ENCODE measurements around the gene C13orf42. TPM values are rescaled to one million over a fixed set of nuclear protein-coding genes. Genes with fewer than 3 reads are reported as not detected.

Gene C13orf42
- polyA plus RNA-seq, 3 donors, result not detected

DNA sequence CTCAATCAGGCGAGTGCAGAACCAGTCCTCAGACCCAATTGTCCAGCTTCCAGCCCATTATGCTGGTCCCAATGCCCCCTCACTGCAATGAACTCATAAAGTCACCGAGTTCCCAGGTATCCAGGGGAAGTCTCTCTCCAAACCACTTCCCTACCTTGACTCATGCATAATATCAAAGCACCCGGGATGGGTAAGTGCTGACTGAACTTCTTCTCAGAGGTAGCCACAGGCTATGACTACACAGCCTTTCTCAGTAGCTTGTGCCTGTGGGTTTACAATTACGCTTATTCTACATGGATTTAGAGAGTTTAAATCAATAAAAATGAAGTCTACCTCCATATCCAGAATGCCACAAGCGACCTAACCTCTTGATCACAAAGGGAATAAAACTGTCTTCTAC lies 1.7 kb upstream of the C13orf42 start:
- no peak overlapping the region for H3K4me3 ChIP-seq (replicated peaks in 1 of 3; ENCODE audit: low read depth in 2 of 3, low read length in 3 of 3)
- H3K4me3 Mint-ChIP-seq, result no peak overlapping the region
- H3K27me3 Mint-ChIP-seq (ENCODE audit: low read depth in 3 of 3), result peaks cover 3 to 6% (median 3%) of the 10 kb centered on the region in 3 donors
- H3K27ac ChIP-seq (ENCODE audit: low read depth in 1 of 2, low read length in 2 of 2), result no peak overlapping the region
- no peaks in the 10 kb centered on the region for H4K20me1 ChIP-seq (ENCODE audit: insufficient read depth, low read length)
- H3K4me2 ChIP-seq (replicated peaks; ENCODE audit: extremely low read depth, low read length, poor library complexity, severe bottlenecking), result no peak overlapping the region
- H2AFZ ChIP-seq (ENCODE audit: insufficient read depth, low read depth, low read length, poor library complexity, severe bottlenecking), result no peak overlapping the region
- DNase-seq, result no peak
- no peaks in the 10 kb centered on the region for H3K27me3 ChIP-seq (ENCODE audit: control insufficient read depth in 2 of 2, insufficient read depth in 2 of 2, low read length in 2 of 2)
- intact Hi-C loops (cut with micrococcal nuclease), result no loop called here
- H3K4me1 Mint-ChIP-seq, result peaks cover 2% of the 10 kb centered on the region
- no peaks in the 10 kb centered on the region for H3K36me3 ChIP-seq (replicated peaks in 1 of 2; ENCODE audit: control insufficient read depth in 1 of 2, insufficient read depth in 2 of 2, low read length in 2 of 2)
- TF ChIP-seq, protein P1, sequence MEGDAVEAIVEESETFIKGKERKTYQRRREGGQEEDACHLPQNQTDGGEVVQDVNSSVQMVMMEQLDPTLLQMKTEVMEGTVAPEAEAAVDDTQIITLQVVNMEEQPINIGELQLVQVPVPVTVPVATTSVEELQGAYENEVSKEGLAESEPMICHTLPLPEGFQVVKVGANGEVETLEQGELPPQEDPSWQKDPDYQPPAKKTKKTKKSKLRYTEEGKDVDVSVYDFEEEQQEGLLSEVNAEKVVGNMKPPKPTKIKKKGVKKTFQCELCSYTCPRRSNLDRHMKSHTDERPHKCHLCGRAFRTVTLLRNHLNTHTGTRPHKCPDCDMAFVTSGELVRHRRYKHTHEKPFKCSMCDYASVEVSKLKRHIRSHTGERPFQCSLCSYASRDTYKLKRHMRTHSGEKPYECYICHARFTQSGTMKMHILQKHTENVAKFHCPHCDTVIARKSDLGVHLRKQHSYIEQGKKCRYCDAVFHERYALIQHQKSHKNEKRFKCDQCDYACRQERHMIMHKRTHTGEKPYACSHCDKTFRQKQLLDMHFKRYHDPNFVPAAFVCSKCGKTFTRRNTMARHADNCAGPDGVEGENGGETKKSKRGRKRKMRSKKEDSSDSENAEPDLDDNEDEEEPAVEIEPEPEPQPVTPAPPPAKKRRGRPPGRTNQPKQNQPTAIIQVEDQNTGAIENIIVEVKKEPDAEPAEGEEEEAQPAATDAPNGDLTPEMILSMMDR (IDR thresholded peaks at IDR 0.05), result no peak
- H3K9me3 ChIP-seq (replicated peaks in 1 of 2; ENCODE audit: control insufficient read depth in 1 of 2, insufficient read depth in 1 of 2, low read length in 2 of 2), result peaks cover 3 to 6% of the 10 kb centered on the region in 2 donors
- H3K79me2 ChIP-seq (ENCODE audit: insufficient read depth, low read length), result no peaks in the 10 kb centered on the region
- 20% methylated on average over 1 of the region's 5 CpGs for WGBS (ENCODE audit: insufficient coverage)
- H3K4me1 ChIP-seq (ENCODE audit: control insufficient read depth in 1 of 2, insufficient read depth in 2 of 2, low read length in 2 of 2), result no peaks in the 10 kb centered on the region
- H3K36me3 Mint-ChIP-seq, result no peaks in the 10 kb centered on the region
- H3K27ac Mint-ChIP-seq, result no peak overlapping the region
- no peak overlapping the region for H3K9ac ChIP-seq (ENCODE audit: insufficient read depth, low read length, poor library complexity, severe bottlenecking)
- H3K9me3 Mint-ChIP-seq, result peaks cover 2 to 10% (median 5%) of the 10 kb centered on the region in 7 donors

DNA sequence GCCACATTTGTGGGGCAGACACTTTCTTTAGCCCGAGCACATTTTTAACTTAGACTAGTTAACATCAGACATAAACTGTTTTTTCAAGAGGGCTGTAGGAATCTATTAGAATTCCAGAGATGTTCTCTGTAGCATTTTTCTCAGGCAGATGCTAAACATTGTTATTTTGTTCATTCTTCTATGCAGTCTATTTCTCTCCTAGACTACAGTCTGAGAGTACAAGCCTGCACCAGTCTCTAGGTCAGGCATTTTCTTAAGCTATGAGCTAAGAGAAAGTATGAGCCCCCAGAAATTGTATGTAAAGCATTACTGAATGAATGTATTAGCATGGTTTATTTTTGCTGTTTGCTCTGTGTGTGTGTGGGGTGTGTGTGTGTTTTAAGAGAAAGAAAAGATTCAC lies 923 bp upstream of the C13orf42 start:
- H3K9me3 Mint-ChIP-seq, result peaks cover 0 to 2% (median 0%) of the 10 kb centered on the region in 7 donors
- DNase-seq, result no peak
- H3K4me3 Mint-ChIP-seq, result no peak overlapping the region
- no peaks in the 10 kb centered on the region for H3K4me1 ChIP-seq (ENCODE audit: control insufficient read depth in 1 of 2, insufficient read depth in 2 of 2, low read length in 2 of 2)
- no peak overlapping the region for H3K27ac ChIP-seq (ENCODE audit: low read depth in 1 of 2, low read length in 2 of 2)
- H3K4me2 ChIP-seq (replicated peaks; ENCODE audit: extremely low read depth, low read length, poor library complexity, severe bottlenecking), result no peak overlapping the region
- intact Hi-C loops (cut with micrococcal nuclease), result no loop called here
- no peak overlapping the region for H2AFZ ChIP-seq (ENCODE audit: insufficient read depth, low read depth, low read length, poor library complexity, severe bottlenecking)
- no peaks in the 10 kb centered on the region for H3K36me3 Mint-ChIP-seq
- no peak overlapping the region for H3K9ac ChIP-seq (ENCODE audit: insufficient read depth, low read length, poor library complexity, severe bottlenecking)
- no peaks in the 10 kb centered on the region for H3K27me3 ChIP-seq (ENCODE audit: control insufficient read depth in 2 of 2, insufficient read depth in 2 of 2, low read length in 2 of 2)
- no peak overlapping the region for H3K27ac Mint-ChIP-seq
- H3K9me3 ChIP-seq (replicated peaks in 1 of 2; ENCODE audit: control insufficient read depth in 1 of 2, insufficient read depth in 1 of 2, low read length in 2 of 2), result no peaks in the 10 kb centered on the region
- peaks cover 2% of the 10 kb centered on the region for H3K4me1 Mint-ChIP-seq
- no peaks in the 10 kb centered on the region for H3K79me2 ChIP-seq (ENCODE audit: insufficient read depth, low read length)
- H3K4me3 ChIP-seq (replicated peaks in 1 of 3; ENCODE audit: low read depth in 2 of 3, low read length in 3 of 3), result no peak overlapping the region
- peaks cover 3 to 4% (median 3%) of the 10 kb centered on the region in 3 donors for H3K27me3 Mint-ChIP-seq (ENCODE audit: low read depth in 3 of 3)
- H4K20me1 ChIP-seq (ENCODE audit: insufficient read depth, low read length), result no peaks in the 10 kb centered on the region
- H3K36me3 ChIP-seq (replicated peaks in 1 of 2; ENCODE audit: control insufficient read depth in 1 of 2, insufficient read depth in 2 of 2, low read length in 2 of 2), result no peaks in the 10 kb centered on the region
- no CpG with 5 or more reads among the region's 1 CpG for WGBS (ENCODE audit: insufficient coverage)
- TF ChIP-seq, protein P1 (IDR thresholded peaks at IDR 0.05), result no peak

All from CD14-positive monocyte (primary cell).